MG63 (cell line): Measurements from ENCODE around the gene MICAL3. TPM values are rescaled to one million over a fixed set of nuclear protein-coding genes. Genes with fewer than 3 reads are reported as not detected.

Experiments
- DNase-seq: peaks from one replicate; pipeline ENCODE4 v3.0.0-alpha.2; 2020
- H3K27me3 ChIP-seq: fragments of 250-450 bp; sonication (Bioruptor Pico); 2 replicates; pipeline ENCODE4 v1.5.1; 2020; ENCODE audit warnings: mild to moderate bottlenecking, moderate library complexity
- H3K36me3 ChIP-seq: fragments of 250-450 bp; sonication (Bioruptor Pico); 2 replicates; pipeline ENCODE4 v1.5.1; 2020; ENCODE audit warnings: mild to moderate bottlenecking, moderate library complexity
- H3K4me3 ChIP-seq: fragments of 250-450 bp; sonication (Bioruptor Pico); 2 replicates; pipeline ENCODE4 v1.5.1; 2020; ENCODE audit warnings: mild to moderate bottlenecking, moderate library complexity
- H3K9me3 ChIP-seq: fragments of 250-450 bp; sonication (Bioruptor Pico); 2 replicates; pipeline ENCODE4 v1.5.1; 2020; ENCODE audit warnings: mild to moderate bottlenecking, moderate library complexity
- total RNA-seq: library from RNA; depleted of rRNA; stranded (reverse); fragments of >200 nt; shearing (Covaris generic); gene quantifications from 2 replicates; pipeline ENCODE4 v1.2.3, GENCODE V29; 2014; ENCODE audit warnings: low replicate concordance

The MICAL3 gene
- total RNA-seq, 1 experiment from 2014 or later, result 13.4 TPM

- Histone ChIP-seq H3K36me3 (peaks cover 28% of the 10 kb centered on the region), H3K4me3 (no peak overlapping the region), H3K9me3 (no peaks in the 10 kb centered on the region), H3K27me3 (no peaks in the 10 kb centered on the region)
- peak; percentile 57 for DNase-seq
Measured at GRCh38 chr22:17972385-17973191, 51.8 kb downstream of the MICAL3 start.

- Histone ChIP-seq H3K4me3 (no peak overlapping the region), H3K27me3 (no peaks in the 10 kb centered on the region), H3K9me3 (no peaks in the 10 kb centered on the region), H3K36me3 (peaks cover 28% of the 10 kb centered on the region)
- no peak for DNase-seq
Measured at GRCh38 chr22:17971711-17972110, 52.6 kb downstream of the MICAL3 start.

- H3K36me3 ChIP-seq, result peaks cover 31% of the 10 kb centered on the region
- DNase-seq, result no peak
- no peaks in the 10 kb centered on the region for H3K27me3 ChIP-seq
- no peaks in the 10 kb centered on the region for H3K9me3 ChIP-seq
- no peak overlapping the region for H3K4me3 ChIP-seq
Measured at GRCh38 chr22:17970201-17970708, 54.1 kb downstream of the MICAL3 start.

- no peaks in the 10 kb centered on the region for H3K9me3 ChIP-seq
- H3K4me3 ChIP-seq, result no peak overlapping the region
- no peaks in the 10 kb centered on the region for H3K27me3 ChIP-seq
- H3K36me3 ChIP-seq, result peaks cover 29% of the 10 kb centered on the region
- no peak for DNase-seq
Measured at GRCh38 chr22:17969701-17970113, 54.7 kb downstream of the MICAL3 start.

- Histone ChIP-seq H3K4me3 (no peak overlapping the region), H3K9me3 (no peaks in the 10 kb centered on the region), H3K27me3 (no peaks in the 10 kb centered on the region), H3K36me3 (peaks cover 19% of the 10 kb centered on the region)
- no peak for DNase-seq
Measured at GRCh38 chr22:17968126-17968525, 56.2 kb downstream of the MICAL3 start.

- no peaks in the 10 kb centered on the region for H3K27me3 ChIP-seq
- H3K36me3 ChIP-seq, result peaks cover 18% of the 10 kb centered on the region
- H3K9me3 ChIP-seq, result no peaks in the 10 kb centered on the region
- H3K4me3 ChIP-seq, result no peak overlapping the region
- DNase-seq, result no peak
Measured at GRCh38 chr22:17966403-17966717, 58.0 kb downstream of the MICAL3 start.

GRCh38 chr22:17965538-17966402 is 58.6 kb downstream of the MICAL3 start:
- no peak for DNase-seq
- Histone ChIP-seq H3K36me3 (peaks cover 18% of the 10 kb centered on the region), H3K4me3 (no peak overlapping the region), H3K27me3 (no peaks in the 10 kb centered on the region), H3K9me3 (no peaks in the 10 kb centered on the region)

GRCh38 chr22:17964643-17965042 is 59.7 kb downstream of the MICAL3 start:
- H3K27me3 ChIP-seq, result no peaks in the 10 kb centered on the region
- peaks cover 15% of the 10 kb centered on the region for H3K36me3 ChIP-seq
- H3K4me3 ChIP-seq, result no peak overlapping the region
- H3K9me3 ChIP-seq, result no peaks in the 10 kb centered on the region
- DNase-seq, result no peak

- no peak overlapping the region for H3K4me3 ChIP-seq
- no peaks in the 10 kb centered on the region for H3K27me3 ChIP-seq
- no peak for DNase-seq
- no peaks in the 10 kb centered on the region for H3K9me3 ChIP-seq
- H3K36me3 ChIP-seq, result peaks cover 11% of the 10 kb centered on the region
Measured at GRCh38 chr22:17964156-17964555, 60.2 kb downstream of the MICAL3 start.

- Histone ChIP-seq H3K4me3 (no peak overlapping the region), H3K36me3 (peaks cover 8% of the 10 kb centered on the region), H3K27me3 (no peaks in the 10 kb centered on the region), H3K9me3 (no peaks in the 10 kb centered on the region)
- DNase-seq, result no peak
Measured at GRCh38 chr22:17963015-17963414, 61.3 kb downstream of the MICAL3 start.

GRCh38 chr22:17962168-17962567 is 62.2 kb downstream of the MICAL3 start:
- Histone ChIP-seq H3K27me3 (no peaks in the 10 kb centered on the region), H3K36me3 (peaks cover 7% of the 10 kb centered on the region), H3K4me3 (no peak overlapping the region), H3K9me3 (no peaks in the 10 kb centered on the region)
- DNase-seq, result no peak

GRCh38 chr22:17961446-17961729 is 63.0 kb downstream of the MICAL3 start:
- Histone ChIP-seq H3K36me3 (peaks cover 6% of the 10 kb centered on the region), H3K27me3 (no peaks in the 10 kb centered on the region), H3K4me3 (no peak overlapping the region), H3K9me3 (no peaks in the 10 kb centered on the region)
- DNase-seq, result no peak

GRCh38 chr22:17960695-17961445 is 63.5 kb downstream of the MICAL3 start:
- H3K36me3 ChIP-seq, result peaks cover 4% of the 10 kb centered on the region
- no peaks in the 10 kb centered on the region for H3K27me3 ChIP-seq
- no peak for DNase-seq
- H3K9me3 ChIP-seq, result no peaks in the 10 kb centered on the region
- no peak overlapping the region for H3K4me3 ChIP-seq

GRCh38 chr22:17960011-17960410 is 64.3 kb downstream of the MICAL3 start:
- Histone ChIP-seq H3K36me3 (peaks cover 7% of the 10 kb centered on the region), H3K27me3 (no peaks in the 10 kb centered on the region), H3K4me3 (no peak overlapping the region), H3K9me3 (no peaks in the 10 kb centered on the region)
- DNase-seq, result no peak

GRCh38 chr22:17958166-17958565 is 66.2 kb downstream of the MICAL3 start:
- no peak for DNase-seq
- Histone ChIP-seq H3K36me3 (peaks cover 7% of the 10 kb centered on the region), H3K27me3 (no peaks in the 10 kb centered on the region)

GRCh38 chr22:17957693-17958092 is 66.7 kb downstream of the MICAL3 start:
- H3K36me3 ChIP-seq, result peaks cover 7% of the 10 kb centered on the region
- H3K9me3 ChIP-seq, result no peaks in the 10 kb centered on the region
- H3K27me3 ChIP-seq, result no peaks in the 10 kb centered on the region
- no peak overlapping the region for H3K4me3 ChIP-seq
- DNase-seq, result no peak

More at GRCh38 chr22:17958166-17958565, 66.2 kb downstream of the MICAL3 start:
- Histone ChIP-seq H3K4me3 (no peak overlapping the region), H3K9me3 (no peaks in the 10 kb centered on the region)

- H3K27me3 ChIP-seq, result no peaks in the 10 kb centered on the region
- no peak overlapping the region for H3K4me3 ChIP-seq
Measured at GRCh38 chr22:17957204-17957603, 67.2 kb downstream of the MICAL3 start.

More at GRCh38 chr22:17957204-17957603, 67.2 kb downstream of the MICAL3 start:
- peaks cover 7% of the 10 kb centered on the region for H3K36me3 ChIP-seq
- no peaks in the 10 kb centered on the region for H3K9me3 ChIP-seq
- no peak for DNase-seq
